Osteocyte (in vitro differentiated cells): ENCODE results near the gene PPP6R2. TPM values are rescaled to one million over a fixed set of nuclear protein-coding genes. Genes with fewer than 3 reads are reported as not detected.
A peak's percentile ranks its signal among the peaks of the same experiment; 100 is the strongest.

Experiments
- DNase-seq: peaks from one replicate; pipeline ENCODE4 v3.0.0; 2021; ENCODE audit warnings: mixed read lengths; ENCODE audit not compliant: unreplicated experiment; ENCODE audit errors: extremely low spot score
- H3K27ac Mint-ChIP-seq: one replicate; pipeline ENCODE4 v1.8.0; 2021; ENCODE audit warnings: mild to moderate bottlenecking, mixed read lengths; ENCODE audit not compliant: unreplicated experiment
- H3K27me3 Mint-ChIP-seq: one replicate; pipeline ENCODE4 v1.8.0; 2021; ENCODE audit warnings: mixed read lengths; ENCODE audit not compliant: unreplicated experiment
- H3K36me3 Mint-ChIP-seq: one replicate; pipeline ENCODE4 v1.8.0; 2021; ENCODE audit warnings: mixed read lengths; ENCODE audit not compliant: unreplicated experiment
- H3K4me1 Mint-ChIP-seq: one replicate; pipeline ENCODE4 v1.8.0; 2021; ENCODE audit warnings: mixed read lengths; ENCODE audit not compliant: unreplicated experiment
- H3K4me3 Mint-ChIP-seq: one replicate; pipeline ENCODE4 v1.8.0; 2021; ENCODE audit warnings: mild to moderate bottlenecking, moderate library complexity, mixed read lengths; ENCODE audit not compliant: unreplicated experiment
- H3K9me3 Mint-ChIP-seq: one replicate; pipeline ENCODE4 v1.8.0; 2021; ENCODE audit warnings: mixed read lengths; ENCODE audit not compliant: unreplicated experiment
- total RNA-seq: library from RNA; stranded (reverse); gene quantifications from 2 replicates; pipeline ENCODE4 v1.2.1, GENCODE V29; 2021
- TF ChIP-seq, protein P1 (sequence below): fragments of 200-600 bp; sonication (generic); IDR thresholded peaks from 2 replicates; pipeline ENCODE4 v1.5.0; 2021; ENCODE audit warnings: antibody characterized with exemption, mild to moderate bottlenecking, moderate library complexity

The PPP6R2 gene
- total RNA-seq, 1 donor from 2014 or later, result 62.6 TPM

DNA sequence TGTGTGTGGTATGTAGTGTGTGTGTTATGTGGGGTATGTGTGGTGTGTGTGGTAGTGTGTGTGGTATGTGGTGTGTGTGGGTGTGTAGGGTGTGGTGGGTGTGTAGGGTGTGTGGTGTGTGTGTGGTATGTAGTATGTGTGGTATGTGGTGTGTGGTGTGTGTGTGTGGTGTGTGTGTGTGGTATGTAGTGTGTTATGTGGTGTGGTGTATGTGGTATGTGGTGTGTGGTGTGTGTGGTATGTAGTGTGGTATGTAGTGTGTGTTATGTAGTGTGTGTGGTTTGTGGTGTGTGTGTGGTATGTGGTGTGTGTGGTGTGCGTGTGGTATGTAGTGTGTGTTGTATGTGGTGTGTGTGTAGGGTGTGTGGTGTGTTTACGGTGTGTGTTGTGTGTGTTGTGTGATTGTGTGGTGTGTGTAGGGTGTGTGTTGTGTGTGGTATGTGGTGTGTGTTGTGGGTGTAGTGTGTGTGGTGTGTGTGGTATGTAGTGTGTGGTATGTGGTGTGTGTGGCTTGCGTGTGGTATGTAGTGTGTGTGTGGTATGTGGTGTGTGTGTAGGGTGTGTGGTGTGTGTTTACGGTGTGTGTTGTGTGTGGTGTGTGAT is 4.2 kb upstream of the PPP6R2 start:
- no peaks in the 10 kb centered on the region for H3K27me3 Mint-ChIP-seq
- TF ChIP-seq, protein P1, sequence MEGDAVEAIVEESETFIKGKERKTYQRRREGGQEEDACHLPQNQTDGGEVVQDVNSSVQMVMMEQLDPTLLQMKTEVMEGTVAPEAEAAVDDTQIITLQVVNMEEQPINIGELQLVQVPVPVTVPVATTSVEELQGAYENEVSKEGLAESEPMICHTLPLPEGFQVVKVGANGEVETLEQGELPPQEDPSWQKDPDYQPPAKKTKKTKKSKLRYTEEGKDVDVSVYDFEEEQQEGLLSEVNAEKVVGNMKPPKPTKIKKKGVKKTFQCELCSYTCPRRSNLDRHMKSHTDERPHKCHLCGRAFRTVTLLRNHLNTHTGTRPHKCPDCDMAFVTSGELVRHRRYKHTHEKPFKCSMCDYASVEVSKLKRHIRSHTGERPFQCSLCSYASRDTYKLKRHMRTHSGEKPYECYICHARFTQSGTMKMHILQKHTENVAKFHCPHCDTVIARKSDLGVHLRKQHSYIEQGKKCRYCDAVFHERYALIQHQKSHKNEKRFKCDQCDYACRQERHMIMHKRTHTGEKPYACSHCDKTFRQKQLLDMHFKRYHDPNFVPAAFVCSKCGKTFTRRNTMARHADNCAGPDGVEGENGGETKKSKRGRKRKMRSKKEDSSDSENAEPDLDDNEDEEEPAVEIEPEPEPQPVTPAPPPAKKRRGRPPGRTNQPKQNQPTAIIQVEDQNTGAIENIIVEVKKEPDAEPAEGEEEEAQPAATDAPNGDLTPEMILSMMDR, result no peak
- no peaks in the 10 kb centered on the region for H3K36me3 Mint-ChIP-seq
- no peak overlapping the region for H3K27ac Mint-ChIP-seq
- DNase-seq, result no peak
- no peak overlapping the region for H3K4me3 Mint-ChIP-seq
- H3K9me3 Mint-ChIP-seq, result no peaks in the 10 kb centered on the region
- peaks cover 7% of the 10 kb centered on the region for H3K4me1 Mint-ChIP-seq

DNA sequence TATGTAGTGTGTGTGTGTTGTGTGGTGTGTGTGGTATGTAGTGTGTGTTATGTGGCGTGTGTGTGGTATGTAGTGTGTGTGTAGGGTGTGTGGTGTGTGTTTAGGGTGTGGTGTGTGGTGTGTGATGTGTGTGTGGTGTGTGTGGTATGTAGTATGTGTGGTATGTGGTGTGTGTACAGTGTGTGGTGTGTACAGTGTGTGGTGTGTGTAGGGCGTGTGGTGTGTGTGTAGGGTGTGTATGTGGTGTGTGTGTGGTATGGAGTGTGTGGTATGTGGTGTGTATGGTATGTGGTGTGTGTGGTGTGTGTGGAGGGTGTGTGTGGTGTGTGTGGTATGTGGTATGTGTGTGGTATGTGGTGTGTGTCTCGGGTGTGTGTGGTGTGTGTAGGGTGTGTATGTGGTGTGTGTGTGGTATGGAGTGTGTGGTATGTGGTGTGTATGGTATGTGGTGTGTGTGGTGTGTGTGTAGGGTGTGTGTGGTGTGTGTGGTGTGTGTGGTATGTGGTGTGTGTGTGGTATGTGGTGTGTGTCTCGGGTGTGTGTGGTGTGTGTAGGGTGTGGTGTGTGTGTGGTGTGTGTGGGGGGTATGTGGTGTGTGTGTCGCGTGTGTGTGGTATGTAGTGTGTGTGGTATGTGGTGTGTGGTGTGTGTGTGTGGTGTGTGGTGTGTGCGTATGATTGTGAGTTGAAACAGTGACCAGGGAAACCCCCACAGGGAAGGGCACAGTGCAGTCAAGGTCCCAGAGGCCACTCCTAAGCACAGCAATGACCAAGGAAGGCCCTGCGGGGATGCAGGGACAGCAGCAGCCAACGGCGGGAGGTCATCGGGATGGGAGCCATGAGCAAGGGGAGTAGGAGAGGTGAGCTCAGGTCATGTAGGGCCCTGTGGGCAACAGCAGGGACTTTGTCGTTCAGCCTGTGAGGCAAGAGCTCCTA is 2.9 kb upstream of the PPP6R2 start:
- Mint-ChIP-seq H3K27ac (no peak overlapping the region), H3K4me3 (no peak overlapping the region), H3K9me3 (no peaks in the 10 kb centered on the region), H3K4me1 (peaks cover 7% of the 10 kb centered on the region), H3K36me3 (no peaks in the 10 kb centered on the region), H3K27me3 (no peaks in the 10 kb centered on the region)
- TF ChIP-seq, protein P1, result no peak
- DNase-seq, result no peak

DNA sequence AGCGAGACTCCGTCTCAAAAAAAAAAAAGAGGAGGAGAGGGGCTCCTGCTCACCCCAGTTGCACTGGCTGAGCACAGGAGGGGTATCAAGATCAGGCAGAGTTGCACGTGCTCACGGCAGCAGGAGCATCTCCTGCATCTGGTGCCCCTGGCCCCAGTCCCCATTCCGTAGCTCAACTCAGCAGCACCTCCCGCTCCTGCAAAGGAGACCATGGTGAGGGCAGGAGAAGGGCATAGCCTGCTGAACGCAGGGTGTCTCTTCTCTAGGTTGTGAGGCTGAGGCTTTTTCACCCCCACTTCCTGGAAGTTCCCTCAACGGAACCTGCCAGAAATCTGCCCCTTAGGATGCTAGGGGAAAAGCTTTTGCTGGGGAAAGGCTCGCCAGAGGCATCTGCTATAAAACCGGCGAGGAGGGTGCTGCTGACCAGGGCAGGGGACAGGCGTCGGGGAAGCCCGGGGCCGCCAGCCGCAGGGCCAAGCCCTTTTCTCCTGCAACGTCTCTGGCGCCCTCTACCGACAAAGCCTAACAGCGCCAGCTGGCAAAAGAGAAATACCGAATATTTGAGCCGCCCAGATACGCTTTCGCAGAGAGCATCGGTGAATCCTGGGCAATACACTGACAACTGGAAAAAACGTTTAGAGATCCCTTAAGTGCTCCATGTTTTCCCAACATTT is 1.0 kb upstream of the PPP6R2 start:
- TF ChIP-seq, protein P1, result peak; percentile 98
- Mint-ChIP-seq H3K27ac (peak overlapping the region; percentile 84), H3K4me3 (peak overlapping the region; percentile 77), H3K4me1 (peaks cover 8% of the 10 kb centered on the region), H3K27me3 (no peaks in the 10 kb centered on the region), H3K36me3 (no peaks in the 10 kb centered on the region), H3K9me3 (no peaks in the 10 kb centered on the region)
- peak; percentile 95 for DNase-seq

DNA sequence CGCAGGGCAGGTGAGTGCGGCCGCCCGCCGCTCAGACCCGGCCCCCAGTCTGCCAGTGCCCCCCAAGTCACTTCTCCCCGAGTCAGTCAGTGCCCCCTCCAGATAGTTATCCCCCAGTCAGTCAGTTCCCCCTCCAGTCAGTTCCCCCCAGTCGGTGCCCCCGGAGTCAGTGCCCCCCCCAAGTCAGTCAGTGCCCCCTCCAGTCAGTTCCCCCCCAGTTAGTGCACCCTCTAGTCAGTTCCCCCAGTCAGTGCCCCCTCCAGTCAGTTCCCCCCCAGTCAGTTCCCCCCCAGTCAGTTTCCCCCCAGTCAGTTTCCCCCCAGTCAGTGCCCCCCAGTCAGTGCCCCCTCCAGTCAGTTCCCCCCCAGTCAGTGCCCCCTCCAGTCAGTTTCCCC is 411 bp downstream of the PPP6R2 start:
- Mint-ChIP-seq H3K4me3 (peak overlapping the region; percentile 62), H3K9me3 (no peaks in the 10 kb centered on the region), H3K4me1 (peaks cover 8% of the 10 kb centered on the region), H3K36me3 (no peaks in the 10 kb centered on the region), H3K27ac (no peak overlapping the region), H3K27me3 (no peaks in the 10 kb centered on the region)
- TF ChIP-seq, protein P1, result no peak
- DNase-seq, result no peak

DNA sequence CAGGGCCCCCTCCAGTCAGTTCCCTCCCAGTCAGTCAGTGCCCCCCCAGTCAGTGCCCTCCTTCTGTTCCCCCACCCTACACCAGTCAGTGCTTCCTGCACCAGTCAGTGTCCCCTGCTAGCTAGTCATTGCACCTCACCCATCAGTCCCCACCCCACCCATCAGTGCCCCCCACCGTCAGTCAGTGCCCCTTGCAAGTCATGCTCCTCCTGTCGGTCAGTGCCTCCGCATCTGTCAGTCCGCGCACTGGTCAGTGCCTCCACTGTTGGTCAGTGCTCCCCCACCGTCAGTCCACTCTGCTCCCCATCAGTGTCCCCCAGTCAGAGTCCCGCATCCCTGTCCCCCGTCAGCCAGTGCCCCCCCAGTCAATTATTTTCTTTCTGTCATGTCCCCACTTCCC is 3.3 kb downstream of the PPP6R2 start:
- Mint-ChIP-seq H3K27ac (no peak overlapping the region), H3K9me3 (no peaks in the 10 kb centered on the region), H3K4me1 (peaks cover 7% of the 10 kb centered on the region), H3K27me3 (no peaks in the 10 kb centered on the region), H3K36me3 (no peaks in the 10 kb centered on the region), H3K4me3 (no peak overlapping the region)
- DNase-seq, result no peak
- TF ChIP-seq, protein P1, result no peak
